Activated CD4-positive, alpha-beta T cell treated with anti-CD3 and anti-CD28 coated beads, Interleukin-2, amount 10 ng/mL, durations not matched to agents 7 days and 5 days (primary cell): ENCODE data around the gene TP53I13. TPM values are rescaled to one million over a fixed set of nuclear protein-coding genes. Genes with fewer than 3 reads are reported as not detected.

Experiments
- CTCF ChIA-PET: fragments of 350-600 bp; sonication (Branson Sonifier 250); formaldehyde crosslinking; loops from one replicate; lab custom pipeline; 2021; ENCODE audit warnings: antibody characterized with exemption; lab: Charles Lee
- POLR2A ChIA-PET: fragments of 350-600 bp; sonication (Branson Sonifier 250); formaldehyde crosslinking; loops from one replicate; lab custom pipeline; 2021; ENCODE audit warnings: antibody characterized with exemption; lab: Charles Lee
- DNase-seq: peaks from one replicate; pipeline ENCODE4 v3.0.0-alpha.2; 2020
- H3K27ac Mint-ChIP-seq: one replicate; pipeline ENCODE4 v1.8.0; 2021; ENCODE audit warnings: mild to moderate bottlenecking, moderate library complexity, mixed read lengths
- H3K27me3 Mint-ChIP-seq: one replicate; pipeline ENCODE4 v1.8.0; 2021; ENCODE audit warnings: mixed read lengths
- H3K36me3 Mint-ChIP-seq: one replicate; pipeline ENCODE4 v1.8.0; 2021; ENCODE audit warnings: low read depth, mixed read lengths
- H3K4me1 Mint-ChIP-seq: one replicate; pipeline ENCODE4 v1.8.0; 2021; ENCODE audit warnings: mixed read lengths
- H3K4me3 Mint-ChIP-seq: one replicate; pipeline ENCODE4 v1.8.0; 2021; ENCODE audit warnings: mild to moderate bottlenecking, moderate library complexity, mixed read lengths
- H3K9me3 Mint-ChIP-seq: one replicate; pipeline ENCODE4 v1.8.0; 2021; ENCODE audit warnings: mixed read lengths
- total RNA-seq, 2 experiments: library from RNA; stranded (reverse); gene quantifications; one replicate each; pipeline ENCODE4 v1.2.3, GENCODE V29; 2021

TP53I13 gene
- 10 to 100 TPM; 71.4 to 75.0 TPM for total RNA-seq

- CTCF ChIA-PET, result interaction anchor here (0.6 to 7.7 kb wide), 12 partner anchors 11 to 199 kb away, joined by 3 to 77 read pairs (median 4); partner anchors contain the start of gene ANKRD13B
- peaks cover 33% of the 10 kb centered on the region for H3K4me1 Mint-ChIP-seq
- peak within 1 kb of the TSS; percentile 95 for H3K4me3 Mint-ChIP-seq
- POLR2A ChIA-PET, result no interaction called here
- peak within 1 kb of the TSS; percentile 97 for H3K27ac Mint-ChIP-seq
- no peaks in the 10 kb centered on the region for H3K9me3 Mint-ChIP-seq
- DNase-seq, result peak; percentile 91
- H3K36me3 Mint-ChIP-seq, result peaks cover 16% of the 10 kb centered on the region
- no peaks in the 10 kb centered on the region for H3K27me3 Mint-ChIP-seq
Observed at GRCh38 chr17:29568331-29569244, at the start of gene TP53I13. TP53I13 (plus strand) TSS chr17:29568701; CDS start chr17:29568759, 58 bp downstream.

- Mint-ChIP-seq H3K36me3 (peaks cover 16% of the 10 kb centered on the region), H3K27ac (no peak overlapping the region), H3K27me3 (no peaks in the 10 kb centered on the region), H3K4me1 (no peaks in the 10 kb centered on the region), H3K9me3 (no peaks in the 10 kb centered on the region), H3K4me3 (no peak overlapping the region)
- ChIA-PET CTCF (interaction anchor here (0.6 to 1.2 kb wide), 2 partner anchors 66 to 1109 kb away, joined by 3 to 4 read pairs; no protein-coding TSS in a partner anchor), POLR2A (no interaction called here)
- DNase-seq, result no peak
Observed at GRCh38 chr17:29524692-29525091, 43.8 kb upstream of the TP53I13 start.

- CTCF ChIA-PET, result interaction anchor here (1.5 kb wide), 1 partner anchor 68 kb away, joined by 3 read pairs; no protein-coding TSS in a partner anchor
- H3K27me3 Mint-ChIP-seq, result no peaks in the 10 kb centered on the region
- POLR2A ChIA-PET, result no interaction called here
- peaks cover 21% of the 10 kb centered on the region for H3K36me3 Mint-ChIP-seq
- H3K9me3 Mint-ChIP-seq, result no peaks in the 10 kb centered on the region
- H3K4me3 Mint-ChIP-seq, result no peak overlapping the region
- no peak overlapping the region for H3K27ac Mint-ChIP-seq
- no peak for DNase-seq
- no peaks in the 10 kb centered on the region for H3K4me1 Mint-ChIP-seq
Observed at GRCh38 chr17:29526322-29526721, 42.2 kb upstream of the TP53I13 start.

GRCh38 chr17:29533976-29534375, 34.5 kb upstream of the TP53I13 start:
- DNase-seq, result no peak
- CTCF ChIA-PET, result interaction anchor here (0.6 to 2.0 kb wide), 8 partner anchors 10 to 180 kb away, joined by 3 to 6 read pairs (median 4); no protein-coding TSS in a partner anchor
- Mint-ChIP-seq H3K4me3 (no peak overlapping the region), H3K4me1 (no peaks in the 10 kb centered on the region), H3K27ac (no peak overlapping the region), H3K36me3 (peaks cover 28% of the 10 kb centered on the region), H3K27me3 (no peaks in the 10 kb centered on the region), H3K9me3 (no peaks in the 10 kb centered on the region)
- POLR2A ChIA-PET, result interaction anchor here (0.7 kb wide), 1 partner anchor 105 kb away, joined by 3 read pairs; no protein-coding TSS in a partner anchor

DNA sequence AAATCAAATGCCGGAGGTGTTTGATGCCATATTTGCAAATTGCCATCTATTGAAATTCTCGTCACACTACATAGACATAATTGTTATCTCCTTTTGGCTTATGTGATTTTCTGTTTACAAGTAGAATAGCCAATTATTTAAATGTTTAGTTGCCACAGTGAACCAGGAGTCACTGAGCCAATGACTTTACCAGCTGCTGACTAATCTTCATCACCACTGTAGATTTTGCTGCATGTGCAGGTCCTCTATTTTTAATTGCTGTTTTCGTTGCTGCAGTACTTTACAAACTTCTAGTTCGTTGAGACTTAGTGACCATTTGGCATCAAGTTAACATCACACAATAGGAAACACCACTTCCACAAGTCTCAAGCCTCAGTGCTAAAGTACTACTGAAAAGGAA, 24.4 kb upstream of the TP53I13 start:
- POLR2A ChIA-PET, result no interaction called here
- peaks cover 29% of the 10 kb centered on the region for H3K36me3 Mint-ChIP-seq

GRCh38 chr17:29546085-29546484, 22.4 kb upstream of the TP53I13 start:
- no peaks in the 10 kb centered on the region for H3K27me3 Mint-ChIP-seq
- POLR2A ChIA-PET, result no interaction called here

More for the DNA sequence above, 24.4 kb upstream of the TP53I13 start:
- CTCF ChIA-PET, result interaction anchor here (0.6 to 1.3 kb wide), 2 partner anchors 73 to 698 kb away, joined by 3 read pairs; no protein-coding TSS in a partner anchor
- DNase-seq, result no peak
- H3K9me3 Mint-ChIP-seq, result no peaks in the 10 kb centered on the region
- H3K4me1 Mint-ChIP-seq, result peaks cover 4% of the 10 kb centered on the region
- H3K4me3 Mint-ChIP-seq, result no peak overlapping the region
- H3K27ac Mint-ChIP-seq, result no peak overlapping the region
- no peaks in the 10 kb centered on the region for H3K27me3 Mint-ChIP-seq

DNA sequence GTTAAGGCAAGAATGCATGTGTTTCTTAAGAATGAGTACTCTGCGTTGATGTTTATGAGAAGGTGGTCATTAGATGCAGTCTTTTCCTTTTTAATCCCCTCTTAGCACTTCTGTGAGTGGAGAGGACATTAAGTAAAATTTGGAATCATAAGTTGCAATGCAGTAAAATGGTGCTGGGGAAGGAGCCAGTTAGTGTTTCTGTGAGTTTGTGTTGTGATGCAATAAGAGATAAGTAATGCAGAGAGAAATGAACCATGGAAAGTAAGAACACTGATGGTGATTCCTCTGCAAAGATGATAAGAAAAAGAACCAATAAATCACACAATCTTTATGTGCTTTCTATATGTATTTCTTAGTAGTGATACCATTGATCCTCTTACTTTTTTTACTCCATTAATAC, 21.7 kb upstream of the TP53I13 start:
- CTCF ChIA-PET, result interaction anchor here (0.5 kb wide), 1 partner anchor 336 kb away, joined by 3 read pairs; no protein-coding TSS in a partner anchor
- Mint-ChIP-seq H3K36me3 (peaks cover 25% of the 10 kb centered on the region), H3K27ac (no peak overlapping the region), H3K27me3 (no peaks in the 10 kb centered on the region), H3K4me1 (peaks cover 7% of the 10 kb centered on the region), H3K4me3 (no peak overlapping the region), H3K9me3 (no peaks in the 10 kb centered on the region)
- DNase-seq, result no peak
- POLR2A ChIA-PET, result no interaction called here

More at GRCh38 chr17:29546085-29546484, 22.4 kb upstream of the TP53I13 start:
- no peak overlapping the region for H3K27ac Mint-ChIP-seq
- H3K36me3 Mint-ChIP-seq, result peaks cover 25% of the 10 kb centered on the region
- DNase-seq, result no peak
- peaks cover 7% of the 10 kb centered on the region for H3K4me1 Mint-ChIP-seq
- H3K9me3 Mint-ChIP-seq, result no peaks in the 10 kb centered on the region
- CTCF ChIA-PET, result interaction anchor here (1.1 kb wide), 1 partner anchor 176 kb away, joined by 3 read pairs; no protein-coding TSS in a partner anchor
- no peak overlapping the region for H3K4me3 Mint-ChIP-seq

DNA sequence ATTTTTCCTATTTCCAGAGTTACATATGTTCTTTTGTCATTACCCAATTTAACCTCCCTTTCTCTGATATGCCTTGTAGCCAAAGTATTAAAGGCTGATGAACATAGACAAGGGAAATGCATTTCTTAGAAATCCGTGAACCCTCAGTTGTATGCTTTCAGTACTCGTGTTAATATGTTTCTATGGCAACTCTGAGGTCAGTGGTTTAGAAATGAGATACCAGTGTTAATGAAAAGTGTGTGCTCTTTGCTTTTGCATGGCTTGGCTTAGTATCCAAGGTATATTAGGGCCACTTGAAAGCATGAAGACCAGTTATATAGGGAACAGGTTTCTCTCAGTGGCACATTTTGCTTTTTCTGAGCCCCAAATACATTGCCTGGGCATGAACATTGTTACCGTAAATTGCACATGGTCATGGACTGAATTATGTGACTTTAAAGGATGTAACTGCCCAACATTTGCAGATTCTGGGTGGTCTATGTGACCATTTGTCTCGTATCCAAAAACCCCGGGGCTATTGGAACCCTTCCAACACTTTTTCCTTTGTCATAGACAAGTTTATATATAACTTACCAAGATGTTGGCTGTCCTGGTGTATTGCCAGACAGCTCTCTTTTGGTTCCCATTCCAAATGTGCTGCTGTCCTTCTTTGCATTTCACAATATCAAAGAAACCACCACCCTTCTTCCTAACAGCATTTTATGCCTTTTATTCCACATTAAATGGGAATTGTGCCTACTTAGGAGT, 19.2 kb upstream of the TP53I13 start:
- no peaks in the 10 kb centered on the region for H3K27me3 Mint-ChIP-seq
- no peak overlapping the region for H3K27ac Mint-ChIP-seq

DNA sequence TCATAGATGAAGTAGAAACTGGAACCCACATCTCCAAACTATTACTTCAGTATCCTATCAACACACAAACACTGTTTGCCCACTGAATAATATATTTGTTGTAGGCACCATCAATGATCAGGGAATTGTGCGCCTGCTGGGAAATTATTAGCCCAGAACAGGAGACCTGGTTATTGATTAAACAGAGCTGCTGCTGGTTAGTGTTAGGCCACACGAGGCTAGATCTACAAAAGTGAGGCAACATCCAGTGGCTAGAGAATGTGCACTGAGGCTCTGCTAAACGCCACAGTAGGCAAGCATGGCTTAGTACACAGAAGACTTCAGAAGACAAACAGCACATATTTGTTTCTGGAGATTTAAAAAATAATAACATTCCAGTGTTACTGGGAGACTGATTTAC, 12.7 kb upstream of the TP53I13 start:
- Mint-ChIP-seq H3K27ac (no peak overlapping the region), H3K27me3 (no peaks in the 10 kb centered on the region), H3K4me1 (peaks cover 22% of the 10 kb centered on the region), H3K36me3 (peaks cover 5% of the 10 kb centered on the region), H3K4me3 (no peak overlapping the region), H3K9me3 (no peaks in the 10 kb centered on the region)
- CTCF ChIA-PET, result interaction anchor here (1.2 to 1.6 kb wide), 3 partner anchors 10 to 20 kb away, joined by 4 to 10 read pairs (median 4); partner anchors contain the start of genes ABHD15 and TP53I13
- POLR2A ChIA-PET, result no interaction called here
- DNase-seq, result no peak

More for the DNA sequence above, 19.2 kb upstream of the TP53I13 start:
- peaks cover 9% of the 10 kb centered on the region for H3K36me3 Mint-ChIP-seq
- no peak overlapping the region for H3K4me3 Mint-ChIP-seq
- ChIA-PET CTCF (interaction anchor here (0.5 to 1.1 kb wide), 2 partner anchors 18 to 44 kb away, joined by 3 read pairs; partner anchors contain the start of gene ABHD15), POLR2A (no interaction called here)
- H3K4me1 Mint-ChIP-seq, result peaks cover 7% of the 10 kb centered on the region
- no peak for DNase-seq
- no peaks in the 10 kb centered on the region for H3K9me3 Mint-ChIP-seq

GRCh38 chr17:29557085-29557738, 11.3 kb upstream of the TP53I13 start:
- Mint-ChIP-seq H3K4me1 (peaks cover 25% of the 10 kb centered on the region), H3K9me3 (no peaks in the 10 kb centered on the region), H3K4me3 (no peak overlapping the region), H3K27me3 (no peaks in the 10 kb centered on the region), H3K36me3 (peaks cover 15% of the 10 kb centered on the region), H3K27ac (no peak overlapping the region)
- ChIA-PET POLR2A (interaction anchor here (0.7 kb wide), 1 partner anchor 10 kb away, joined by 3 read pairs; the partner anchor contains the start of gene ABHD15), CTCF (interaction anchor here (0.6 to 1.6 kb wide), 5 partner anchors 9 to 423 kb away, joined by 3 to 10 read pairs (median 3); partner anchors contain the start of gene ABHD15)
- DNase-seq, result no peak

DNA sequence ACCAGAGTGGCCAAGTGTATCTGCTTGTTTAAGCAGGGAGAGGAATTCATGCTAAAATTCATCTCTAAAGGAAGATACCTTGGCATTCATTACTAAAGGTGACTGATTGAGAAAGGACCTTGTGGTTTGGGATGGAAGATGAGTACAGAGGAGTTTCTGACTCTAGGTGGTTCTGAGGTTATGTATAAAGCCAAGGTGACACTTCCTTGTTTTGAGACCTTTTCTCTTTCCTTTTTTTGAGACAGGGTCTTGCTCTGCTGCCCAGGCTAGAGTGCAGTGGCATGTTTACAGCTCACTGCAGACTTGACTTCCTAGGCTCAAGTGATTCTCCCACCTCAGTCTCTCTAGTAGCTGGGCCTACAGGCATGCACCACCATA, 10.8 kb upstream of the TP53I13 start:
- Mint-ChIP-seq H3K4me3 (no peak overlapping the region), H3K27me3 (no peaks in the 10 kb centered on the region), H3K36me3 (peaks cover 19% of the 10 kb centered on the region), H3K27ac (peak overlapping the region; percentile 46), H3K9me3 (no peaks in the 10 kb centered on the region), H3K4me1 (peaks cover 28% of the 10 kb centered on the region)
- ChIA-PET POLR2A (interaction anchor here (0.7 kb wide), 1 partner anchor 9 kb away, joined by 3 read pairs; the partner anchor contains the start of gene ABHD15), CTCF (interaction anchor here (0.6 kb wide), 1 partner anchor 423 kb away, joined by 3 read pairs; no protein-coding TSS in a partner anchor)
- DNase-seq, result no peak
